Stimulated activated CD4-positive, alpha-beta T cell treated with anti-CD3 and anti-CD28 coated beads, Interleukin-15, amount 100 ng/mL, for 1 hour (primary cell): ENCODE data around the gene PCGF3.
"Not testable (repeated sequence)": the region's sequence is repeated elsewhere in the genome, so short reads cannot be mapped to it uniquely, and the experiment has no call there.

ENCODE experiments used
- DNase-seq, 2 donors: peaks; one replicate each; pipeline ENCODE4 v3.0.0-alpha.2; 2020; ENCODE audit warnings: low read depth in 1 of 2, low spot score in 1 of 2

PCGF3 gene

GRCh38 chr4:740011-740410 lies 34.4 kb downstream of the PCGF3 start:
- no peak for DNase-seq

- DNase-seq, result no peak
These were observed 35.1 kb downstream of the PCGF3 start for GRCh38 chr4:740656-741282.

- no peak for DNase-seq
These were observed 36.6 kb downstream of the PCGF3 start for GRCh38 chr4:742096-742741.

GRCh38 chr4:742742-743311 lies 37.2 kb downstream of the PCGF3 start:
- peak; percentile 58 to 65 for DNase-seq

- DNase-seq, result no peak
These were observed 38.0 kb downstream of the PCGF3 start for GRCh38 chr4:743463-744211.

GRCh38 chr4:744212-744841 lies 38.7 kb downstream of the PCGF3 start:
- no peak for DNase-seq

- no peak for DNase-seq
These were observed 42.0 kb downstream of the PCGF3 start for GRCh38 chr4:747546-748170.

GRCh38 chr4:748461-748860 lies 42.8 kb downstream of the PCGF3 start:
- DNase-seq, result no peak

- no peak for DNase-seq
These were observed 44.4 kb downstream of the PCGF3 start for GRCh38 chr4:749698-750666.

- DNase-seq, result no peak
These were observed 46.0 kb downstream of the PCGF3 start for GRCh38 chr4:751676-752075.

GRCh38 chr4:752196-752861 lies 46.7 kb downstream of the PCGF3 start:
- DNase-seq, result no peak

GRCh38 chr4:753186-753585 lies 47.6 kb downstream of the PCGF3 start:
- DNase-seq, result not testable (repeated sequence)

- no peak for DNase-seq
These were observed 48.8 kb downstream of the PCGF3 start for GRCh38 chr4:754221-755120.

- no peak for DNase-seq
These were observed 51.5 kb downstream of the PCGF3 start for GRCh38 chr4:757111-757510.

- DNase-seq, result not testable (repeated sequence)
These were observed 54.2 kb downstream of the PCGF3 start for GRCh38 chr4:759810-760209.

GRCh38 chr4:760616-761015 lies 55.0 kb downstream of the PCGF3 start:
- DNase-seq, result no peak

- no peak for DNase-seq
These were observed 55.5 kb downstream of the PCGF3 start for GRCh38 chr4:761086-761485.

- no peak for DNase-seq
These were observed 56.1 kb downstream of the PCGF3 start for GRCh38 chr4:761739-762138.
